ENCODE results near the gene DEXI.
"Not testable (repeated sequence)": the region's sequence is repeated elsewhere in the genome, so short reads cannot be mapped to it uniquely, and the experiment has no call there.

- not testable (repeated sequence) for TF ChIP-seq POLR2AphosphoS5 (IDR thresholded peaks at IDR 0.05; ENCODE audit: low read depth, low read length); POLR2A (IDR thresholded peaks at IDR 0.05; ENCODE audit: low read depth, low read length); PAX5 (IDR thresholded peaks at IDR 0.05; ENCODE audit: insufficient read depth, low read length, severe bottlenecking); TAF1 (IDR thresholded peaks at IDR 0.05; ENCODE audit: low read depth, low read length); POU2F2 (IDR thresholded peaks at IDR 0.05; ENCODE audit: low read depth, low read length); SPI1 (IDR thresholded peaks at IDR 0.05; ENCODE audit: low read depth, low read length)
These were observed 17.0 kb downstream of the DEXI start for GRCh38 chr16:10925285-10925684.

Measured in GM12891 (cell line).